ENCODE data around the gene GNL1.
A peak's percentile ranks its signal among the peaks of the same experiment; 100 is the strongest.

The GNL1 gene

GRCh38 chr6:30557683-30557981, 1.3 kb upstream of the GNL1 start:
- Mint-ChIP-seq H3K27ac (peak overlapping the region; percentile 99), H3K4me1 (ENCODE audit: low read depth) (peaks cover 19% of the 10 kb centered on the region), H3K36me3 (ENCODE audit: low read depth) (peaks cover 35% of the 10 kb centered on the region), H3K9me3 (no peaks in the 10 kb centered on the region), H3K27me3 (ENCODE audit: low read depth) (no peaks in the 10 kb centered on the region), H3K4me3 (peak overlapping the region; percentile 94)
- DNase-seq (ENCODE audit: low spot score) = no peak

- H3K4me1 Mint-ChIP-seq (ENCODE audit: low read depth) = peaks cover 19% of the 10 kb centered on the region
- peaks cover 35% of the 10 kb centered on the region for H3K36me3 Mint-ChIP-seq (ENCODE audit: low read depth)
- peak within 1 kb of the TSS; percentile 94 for H3K4me3 Mint-ChIP-seq
- peak within 1 kb of the TSS; percentile 99 for H3K27ac Mint-ChIP-seq
- no peaks in the 10 kb centered on the region for H3K9me3 Mint-ChIP-seq
- peak; percentile 89 for DNase-seq (ENCODE audit: low spot score)
- H3K27me3 Mint-ChIP-seq (ENCODE audit: low read depth) = no peaks in the 10 kb centered on the region
Measured at GRCh38 chr6:30556906-30557682, 805 bp upstream of the GNL1 start, which contains the start of gene PRR3. TSS of gene PRR3 (plus strand) at chr6:30557295. CDS start at chr6:30557345, 50 bp downstream.

- DNase-seq (ENCODE audit: low spot score) = no peak
- Mint-ChIP-seq H3K9me3 (no peaks in the 10 kb centered on the region), H3K4me3 (peak overlapping the region; percentile 94), H3K36me3 (ENCODE audit: low read depth) (peaks cover 41% of the 10 kb centered on the region), H3K27me3 (ENCODE audit: low read depth) (no peaks in the 10 kb centered on the region), H3K27ac (peak overlapping the region; percentile 99), H3K4me1 (ENCODE audit: low read depth) (peaks cover 19% of the 10 kb centered on the region)
Measured at GRCh38 chr6:30555816-30556065, 548 bp downstream of the GNL1 start.

DNA sequence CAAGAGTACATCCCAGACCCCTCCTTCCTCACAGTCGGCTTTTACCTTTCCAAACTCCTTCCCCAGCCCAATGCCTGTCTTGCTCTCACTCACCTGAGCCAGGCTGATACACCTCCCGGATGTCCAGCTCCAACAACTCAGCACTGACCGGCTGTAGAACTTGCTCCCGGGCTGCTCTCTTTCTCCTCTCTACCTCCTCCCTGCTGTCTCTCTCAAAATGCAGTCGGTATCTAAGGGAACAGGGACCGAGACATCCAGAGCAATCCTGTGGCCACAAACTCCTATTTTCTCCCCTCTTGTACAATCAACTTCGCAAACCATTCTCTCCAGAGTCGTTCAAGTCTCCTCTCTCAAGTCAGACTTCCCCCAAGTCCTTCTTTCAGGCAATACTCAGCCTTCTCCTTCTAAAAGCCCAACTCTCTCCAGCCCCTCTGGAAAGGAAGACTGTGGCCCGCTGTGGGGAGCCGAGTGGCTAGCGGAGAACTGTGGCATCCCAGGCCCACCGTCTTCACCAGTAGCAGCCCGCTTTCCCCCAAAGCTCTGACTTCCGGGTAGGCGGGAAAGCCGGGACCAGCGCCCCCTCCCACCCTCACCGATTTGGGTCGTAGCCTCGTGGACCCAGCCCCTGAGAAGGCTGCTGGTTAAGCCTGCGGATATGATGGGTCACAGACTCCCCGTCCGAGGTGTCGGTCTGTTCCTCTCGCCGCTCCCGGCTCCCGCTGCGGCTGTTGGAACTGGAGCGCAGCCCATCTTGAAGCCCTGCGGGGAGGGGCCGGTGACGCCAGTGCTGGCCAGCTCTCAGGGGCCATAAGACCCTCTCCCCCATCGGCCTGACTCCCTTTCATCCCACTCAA, 1.1 kb downstream of the GNL1 start:
- no peak for DNase-seq (ENCODE audit: low spot score)
- Mint-ChIP-seq H3K9me3 (no peaks in the 10 kb centered on the region), H3K4me1 (ENCODE audit: low read depth) (peaks cover 19% of the 10 kb centered on the region), H3K27ac (peak overlapping the region; percentile 99), H3K27me3 (ENCODE audit: low read depth) (no peaks in the 10 kb centered on the region), H3K36me3 (ENCODE audit: low read depth) (peaks cover 45% of the 10 kb centered on the region), H3K4me3 (peak overlapping the region; percentile 94)

GRCh38 chr6:30554404-30554803, 1.9 kb downstream of the GNL1 start:
- no peaks in the 10 kb centered on the region for H3K27me3 Mint-ChIP-seq (ENCODE audit: low read depth)
- no peak for DNase-seq (ENCODE audit: low spot score)
- peaks cover 43% of the 10 kb centered on the region for H3K36me3 Mint-ChIP-seq (ENCODE audit: low read depth)
- no peaks in the 10 kb centered on the region for H3K9me3 Mint-ChIP-seq
- H3K27ac Mint-ChIP-seq = peak overlapping the region; percentile 46
- peak overlapping the region; percentile 43 for H3K4me3 Mint-ChIP-seq
- peaks cover 16% of the 10 kb centered on the region for H3K4me1 Mint-ChIP-seq (ENCODE audit: low read depth)

DNA sequence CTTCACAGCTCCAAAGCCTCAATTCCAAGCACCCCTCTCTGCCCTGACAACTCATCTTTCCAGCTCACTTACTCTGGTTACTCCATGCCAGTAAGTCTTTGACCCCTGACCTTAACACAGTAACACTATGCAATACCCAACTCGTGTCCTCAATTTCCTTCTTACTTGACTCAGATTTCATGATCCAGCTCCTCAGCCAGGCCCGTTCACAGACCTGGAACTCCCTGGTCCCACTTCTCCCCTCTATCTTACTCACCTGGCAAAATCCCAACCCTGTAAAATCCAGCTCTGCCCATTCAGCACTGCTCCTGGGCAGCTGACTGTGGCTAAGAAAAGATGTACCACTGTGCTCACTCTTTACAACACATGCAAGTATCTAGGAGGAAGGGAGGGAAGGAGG, 7.9 kb downstream of the GNL1 start:
- peaks cover 13% of the 10 kb centered on the region for H3K4me1 Mint-ChIP-seq (ENCODE audit: low read depth)
- H3K36me3 Mint-ChIP-seq (ENCODE audit: low read depth) = peaks cover 43% of the 10 kb centered on the region
- no peaks in the 10 kb centered on the region for H3K27me3 Mint-ChIP-seq (ENCODE audit: low read depth)
- H3K27ac Mint-ChIP-seq = no peak overlapping the region
- H3K9me3 Mint-ChIP-seq = no peaks in the 10 kb centered on the region
- DNase-seq (ENCODE audit: low spot score) = no peak
- no peak overlapping the region for H3K4me3 Mint-ChIP-seq

DNA sequence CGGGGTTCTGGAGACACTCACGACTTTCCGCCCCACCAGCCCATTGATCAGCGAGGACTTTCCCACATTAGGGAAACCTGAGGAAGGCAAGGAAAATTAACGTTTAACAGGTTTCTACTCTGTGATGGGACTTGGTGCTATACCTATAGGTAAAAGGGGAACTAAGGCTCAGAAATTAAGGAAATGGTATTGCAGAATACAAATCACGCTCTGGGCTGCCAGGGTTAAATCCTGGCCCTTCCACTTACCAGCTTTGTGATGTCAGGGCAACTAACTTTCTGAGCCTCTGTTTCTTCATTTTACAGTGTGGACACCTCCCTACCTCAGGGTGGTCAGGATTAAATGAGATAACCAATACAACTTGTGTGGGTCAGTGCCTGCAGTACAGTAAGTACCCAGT, 8.8 kb downstream of the GNL1 start:
- Mint-ChIP-seq H3K9me3 (no peaks in the 10 kb centered on the region), H3K36me3 (ENCODE audit: low read depth) (peaks cover 37% of the 10 kb centered on the region)

GRCh38 chr6:30544666-30545272, 11.5 kb downstream of the GNL1 start:
- no peaks in the 10 kb centered on the region for H3K9me3 Mint-ChIP-seq
- peaks cover 30% of the 10 kb centered on the region for H3K4me1 Mint-ChIP-seq (ENCODE audit: low read depth)
- DNase-seq (ENCODE audit: low spot score) = no peak
- no peak overlapping the region for H3K27ac Mint-ChIP-seq
- H3K27me3 Mint-ChIP-seq (ENCODE audit: low read depth) = no peaks in the 10 kb centered on the region
- peaks cover 19% of the 10 kb centered on the region for H3K36me3 Mint-ChIP-seq (ENCODE audit: low read depth)
- no peak overlapping the region for H3K4me3 Mint-ChIP-seq

More for the DNA sequence above, 8.8 kb downstream of the GNL1 start:
- H3K4me3 Mint-ChIP-seq = no peak overlapping the region
- H3K27ac Mint-ChIP-seq = no peak overlapping the region
- peaks cover 21% of the 10 kb centered on the region for H3K4me1 Mint-ChIP-seq (ENCODE audit: low read depth)
- H3K27me3 Mint-ChIP-seq (ENCODE audit: low read depth) = no peaks in the 10 kb centered on the region
- no peak for DNase-seq (ENCODE audit: low spot score)

DNA sequence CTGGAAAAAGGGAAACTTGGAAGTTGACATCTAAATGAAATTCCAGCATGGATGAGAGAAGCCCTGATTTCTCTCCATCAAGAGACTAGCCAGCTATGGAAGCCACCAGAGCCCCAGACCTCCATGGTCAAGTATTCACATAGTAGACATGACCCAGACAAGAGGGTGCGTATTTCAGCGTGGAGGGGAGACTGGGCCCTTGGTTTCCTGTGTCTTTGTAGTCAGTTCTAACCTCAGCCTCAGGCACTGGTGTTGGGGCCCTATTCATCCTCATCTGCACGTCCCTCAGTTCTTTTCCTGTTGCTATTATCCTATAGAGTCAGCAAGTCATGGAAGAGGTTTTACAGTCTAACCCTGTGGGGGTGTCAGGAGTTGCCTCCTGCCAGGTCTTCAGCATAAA, 12.5 kb downstream of the GNL1 start:
- DNase-seq (ENCODE audit: low spot score) = no peak
- Mint-ChIP-seq H3K27me3 (ENCODE audit: low read depth) (no peaks in the 10 kb centered on the region), H3K4me3 (peak overlapping the region; percentile 20), H3K27ac (no peak overlapping the region), H3K9me3 (no peaks in the 10 kb centered on the region), H3K4me1 (ENCODE audit: low read depth) (peaks cover 30% of the 10 kb centered on the region), H3K36me3 (ENCODE audit: low read depth) (peaks cover 14% of the 10 kb centered on the region)

DNA sequence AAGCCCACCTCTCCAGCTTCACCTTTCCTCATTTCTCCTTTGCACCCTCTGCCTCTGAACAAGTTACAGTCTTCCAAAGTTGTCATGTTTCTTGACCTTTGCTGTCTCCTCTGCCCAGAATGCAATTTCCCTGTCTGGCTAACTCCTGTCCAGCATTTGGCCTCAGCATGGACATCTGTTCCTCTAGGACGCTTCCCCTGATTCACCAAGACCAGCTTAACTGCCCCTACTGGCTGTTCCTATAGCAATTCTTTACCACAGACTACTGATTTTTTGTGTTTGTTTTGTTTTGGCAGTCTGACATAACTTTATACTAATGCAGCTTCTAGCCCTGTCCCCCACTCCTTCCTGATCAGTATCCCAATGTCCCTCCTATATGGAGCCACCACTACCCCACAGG, 13.4 kb downstream of the GNL1 start:
- DNase-seq (ENCODE audit: low spot score) = no peak
- Mint-ChIP-seq H3K4me1 (ENCODE audit: low read depth) (peaks cover 30% of the 10 kb centered on the region), H3K27ac (peak overlapping the region; percentile 83), H3K27me3 (ENCODE audit: low read depth) (no peaks in the 10 kb centered on the region), H3K36me3 (ENCODE audit: low read depth) (peaks cover 10% of the 10 kb centered on the region), H3K9me3 (no peaks in the 10 kb centered on the region), H3K4me3 (peak overlapping the region; percentile 80)

DNA sequence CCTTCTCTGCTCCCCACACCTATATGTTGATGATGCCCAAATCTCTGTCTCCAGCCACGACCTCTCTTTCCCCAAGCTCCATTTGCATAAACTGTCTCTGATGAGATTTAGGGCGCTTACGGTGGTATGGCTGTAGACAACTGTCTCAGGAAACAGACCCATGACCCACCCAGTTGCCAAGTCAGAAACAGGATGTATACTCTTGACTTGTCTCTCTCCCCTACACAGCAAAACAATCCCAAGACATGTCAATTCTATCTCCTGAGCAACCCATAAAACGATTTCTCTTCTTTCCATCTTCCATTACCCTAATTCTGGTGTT, 13.9 kb downstream of the GNL1 start:
- Mint-ChIP-seq H3K27me3 (ENCODE audit: low read depth) (no peaks in the 10 kb centered on the region), H3K4me3 (peak overlapping the region; percentile 80), H3K9me3 (no peaks in the 10 kb centered on the region), H3K4me1 (ENCODE audit: low read depth) (peaks cover 32% of the 10 kb centered on the region), H3K36me3 (ENCODE audit: low read depth) (peaks cover 10% of the 10 kb centered on the region), H3K27ac (peak overlapping the region; percentile 83)
- DNase-seq (ENCODE audit: low spot score) = no peak

- Mint-ChIP-seq H3K27ac (peak overlapping the region; percentile 83), H3K36me3 (ENCODE audit: low read depth) (peaks cover 8% of the 10 kb centered on the region), H3K4me1 (ENCODE audit: low read depth) (peaks cover 32% of the 10 kb centered on the region), H3K9me3 (no peaks in the 10 kb centered on the region), H3K4me3 (peak overlapping the region; percentile 80), H3K27me3 (ENCODE audit: low read depth) (no peaks in the 10 kb centered on the region)
- DNase-seq (ENCODE audit: low spot score) = peak; percentile 72
Measured at GRCh38 chr6:30541515-30542403, 14.5 kb downstream of the GNL1 start.

GRCh38 chr6:30537931-30538330, 18.4 kb downstream of the GNL1 start:
- Mint-ChIP-seq H3K36me3 (ENCODE audit: low read depth) (no peaks in the 10 kb centered on the region), H3K4me3 (no peak overlapping the region), H3K9me3 (no peaks in the 10 kb centered on the region), H3K27me3 (ENCODE audit: low read depth) (no peaks in the 10 kb centered on the region), H3K27ac (no peak overlapping the region), H3K4me1 (ENCODE audit: low read depth) (peaks cover 25% of the 10 kb centered on the region)
- DNase-seq (ENCODE audit: low spot score) = no peak
